ENCODE data around the gene C2orf76.
"Not testable (repeated sequence)": the region's sequence is repeated elsewhere in the genome, so short reads cannot be mapped to it uniquely, and the experiment has no call there.

The C2orf76 gene

GRCh38 chr2:119366649-119367471 is at the start of gene C2orf76, which contains the start of gene DBI:
Gene C2orf76, minus strand, starts transcription at chr2:119366834. Its CDS starts 26,875 bp downstream, at chr2:119339959.
Gene DBI, plus strand, starts transcription at chr2:119366977. Its CDS starts 75 bp downstream, at chr2:119367052.
- Histone ChIP-seq H3K4me1 (ENCODE audit: control insufficient read depth in 1 of 2, insufficient read depth in 2 of 2, low read length in 2 of 2) (peaks cover 28 to 33% of the 10 kb centered on the region in 2 donors), H3K27ac (ENCODE audit: low read depth, low read length) (peak within 1 kb of the TSS; percentile 74), H3K4me3 (ENCODE audit: low read depth in 1 of 2, low read length in 2 of 2) (peak within 1 kb of the TSS; percentile 92 to 95), H3K9ac (ENCODE audit: low read depth in 1 of 2, low read length in 2 of 2) (peak within 1 kb of the TSS; percentile 86 to 91), H3K9me3 (ENCODE audit: control insufficient read depth in 1 of 2, low read length in 2 of 2) (no peaks in the 10 kb centered on the region), H3K36me3 (ENCODE audit: control insufficient read depth in 1 of 2, insufficient read depth in 2 of 2, low read length in 2 of 2) (peaks cover 26 to 36% of the 10 kb centered on the region in 2 donors), H3K27me3 (ENCODE audit: control insufficient read depth in 1 of 2, insufficient read depth in 2 of 2, low read length in 2 of 2) (no peaks in the 10 kb centered on the region)

- H3K27me3 ChIP-seq (ENCODE audit: control insufficient read depth in 1 of 2, insufficient read depth in 2 of 2, low read length in 2 of 2) = no peaks in the 10 kb centered on the region
- peaks cover 9 to 14% of the 10 kb centered on the region in 2 donors for H3K4me1 ChIP-seq (ENCODE audit: control insufficient read depth in 1 of 2, insufficient read depth in 2 of 2, low read length in 2 of 2)
- H3K4me3 ChIP-seq (ENCODE audit: low read depth in 1 of 2, low read length in 2 of 2) = no peak overlapping the region
- no peak overlapping the region for H3K9ac ChIP-seq (ENCODE audit: low read depth in 1 of 2, low read length in 2 of 2)
- no peak overlapping the region for H3K27ac ChIP-seq (ENCODE audit: low read depth, low read length)
- no peaks in the 10 kb centered on the region for H3K9me3 ChIP-seq (ENCODE audit: control insufficient read depth in 1 of 2, low read length in 2 of 2)
- H3K36me3 ChIP-seq (ENCODE audit: control insufficient read depth in 1 of 2, insufficient read depth in 2 of 2, low read length in 2 of 2) = no peaks in the 10 kb centered on the region
These were observed 49.0 kb upstream of the C2orf76 start for GRCh38 chr2:119415630-119416029.

GRCh38 chr2:119414894-119415293 is 48.3 kb upstream of the C2orf76 start:
- no peaks in the 10 kb centered on the region for H3K36me3 ChIP-seq (ENCODE audit: control insufficient read depth in 1 of 2, insufficient read depth in 2 of 2, low read length in 2 of 2)
- no peak overlapping the region for H3K9ac ChIP-seq (ENCODE audit: low read depth in 1 of 2, low read length in 2 of 2)
- H3K9me3 ChIP-seq (ENCODE audit: control insufficient read depth in 1 of 2, low read length in 2 of 2) = no peaks in the 10 kb centered on the region
- no peak overlapping the region for H3K27ac ChIP-seq (ENCODE audit: low read depth, low read length)
- H3K4me1 ChIP-seq (ENCODE audit: control insufficient read depth in 1 of 2, insufficient read depth in 2 of 2, low read length in 2 of 2) = peaks cover 3 to 8% of the 10 kb centered on the region in 2 donors
- no peaks in the 10 kb centered on the region for H3K27me3 ChIP-seq (ENCODE audit: control insufficient read depth in 1 of 2, insufficient read depth in 2 of 2, low read length in 2 of 2)
- H3K4me3 ChIP-seq (ENCODE audit: low read depth in 1 of 2, low read length in 2 of 2) = no peak overlapping the region

GRCh38 chr2:119409506-119409905 is 42.9 kb upstream of the C2orf76 start:
- Histone ChIP-seq H3K27me3 (ENCODE audit: control insufficient read depth in 1 of 2, insufficient read depth in 2 of 2, low read length in 2 of 2) (no peaks in the 10 kb centered on the region), H3K4me1 (ENCODE audit: control insufficient read depth in 1 of 2, insufficient read depth in 2 of 2, low read length in 2 of 2) (peaks cover 0 to 4% of the 10 kb centered on the region in 2 donors), H3K36me3 (ENCODE audit: control insufficient read depth in 1 of 2, insufficient read depth in 2 of 2, low read length in 2 of 2) (no peaks in the 10 kb centered on the region), H3K9ac (ENCODE audit: low read depth in 1 of 2, low read length in 2 of 2) (no peak overlapping the region), H3K4me3 (ENCODE audit: low read depth in 1 of 2, low read length in 2 of 2) (no peak overlapping the region), H3K9me3 (ENCODE audit: control insufficient read depth in 1 of 2, low read length in 2 of 2) (no peaks in the 10 kb centered on the region), H3K27ac (ENCODE audit: low read depth, low read length) (no peak overlapping the region)

- Histone ChIP-seq H3K9me3 (ENCODE audit: control insufficient read depth in 1 of 2, low read length in 2 of 2) (no peaks in the 10 kb centered on the region), H3K27ac (ENCODE audit: low read depth, low read length) (no peak overlapping the region), H3K4me3 (ENCODE audit: low read depth in 1 of 2, low read length in 2 of 2) (no peak overlapping the region), H3K36me3 (ENCODE audit: control insufficient read depth in 1 of 2, insufficient read depth in 2 of 2, low read length in 2 of 2) (no peaks in the 10 kb centered on the region), H3K27me3 (ENCODE audit: control insufficient read depth in 1 of 2, insufficient read depth in 2 of 2, low read length in 2 of 2) (no peaks in the 10 kb centered on the region), H3K9ac (ENCODE audit: low read depth in 1 of 2, low read length in 2 of 2) (no peak overlapping the region), H3K4me1 (ENCODE audit: control insufficient read depth in 1 of 2, insufficient read depth in 2 of 2, low read length in 2 of 2) (peaks cover under 1 to 6% of the 10 kb centered on the region in 2 donors)
These were observed 41.6 kb upstream of the C2orf76 start for GRCh38 chr2:119408221-119408619.

- Histone ChIP-seq H3K27me3 (ENCODE audit: control insufficient read depth in 1 of 2, insufficient read depth in 2 of 2, low read length in 2 of 2) (no peaks in the 10 kb centered on the region), H3K9ac (ENCODE audit: low read depth in 1 of 2, low read length in 2 of 2) (no peak overlapping the region), H3K27ac (ENCODE audit: low read depth, low read length) (no peak overlapping the region), H3K4me1 (ENCODE audit: control insufficient read depth in 1 of 2, insufficient read depth in 2 of 2, low read length in 2 of 2) (peaks cover 5 to 12% of the 10 kb centered on the region in 2 donors), H3K4me3 (ENCODE audit: low read depth in 1 of 2, low read length in 2 of 2) (no peak overlapping the region), H3K9me3 (ENCODE audit: control insufficient read depth in 1 of 2, low read length in 2 of 2) (no peaks in the 10 kb centered on the region), H3K36me3 (ENCODE audit: control insufficient read depth in 1 of 2, insufficient read depth in 2 of 2, low read length in 2 of 2) (no peaks in the 10 kb centered on the region)
These were observed 41.0 kb upstream of the C2orf76 start for GRCh38 chr2:119407430-119408220.

- Histone ChIP-seq H3K27me3 (ENCODE audit: control insufficient read depth in 1 of 2, insufficient read depth in 2 of 2, low read length in 2 of 2) (no peaks in the 10 kb centered on the region), H3K36me3 (ENCODE audit: control insufficient read depth in 1 of 2, insufficient read depth in 2 of 2, low read length in 2 of 2) (no peaks in the 10 kb centered on the region), H3K9ac (ENCODE audit: low read depth in 1 of 2, low read length in 2 of 2) (no peak overlapping the region), H3K4me3 (ENCODE audit: low read depth in 1 of 2, low read length in 2 of 2) (no peak overlapping the region), H3K9me3 (ENCODE audit: control insufficient read depth in 1 of 2, low read length in 2 of 2) (no peaks in the 10 kb centered on the region), H3K4me1 (ENCODE audit: control insufficient read depth in 1 of 2, insufficient read depth in 2 of 2, low read length in 2 of 2) (peaks cover 10 to 17% of the 10 kb centered on the region in 2 donors), H3K27ac (ENCODE audit: low read depth, low read length) (no peak overlapping the region)
These were observed 38.5 kb upstream of the C2orf76 start for GRCh38 chr2:119405151-119405550.

- H3K36me3 ChIP-seq (ENCODE audit: control insufficient read depth in 1 of 2, insufficient read depth in 2 of 2, low read length in 2 of 2) = not testable (repeated sequence)
These were observed 37.0 kb upstream of the C2orf76 start for GRCh38 chr2:119403618-119404017.

GRCh38 chr2:119402645-119403560 is 36.3 kb upstream of the C2orf76 start:
- Histone ChIP-seq H3K9me3 (ENCODE audit: control insufficient read depth in 1 of 2, low read length in 2 of 2) (no peaks in the 10 kb centered on the region), H3K9ac (ENCODE audit: low read depth in 1 of 2, low read length in 2 of 2) (peak overlapping the region; percentile 9 to 32), H3K4me1 (ENCODE audit: control insufficient read depth in 1 of 2, insufficient read depth in 2 of 2, low read length in 2 of 2) (peaks cover 10 to 14% of the 10 kb centered on the region in 2 donors), H3K27ac (ENCODE audit: low read depth, low read length) (no peak overlapping the region), H3K4me3 (ENCODE audit: low read depth in 1 of 2, low read length in 2 of 2) (peak overlapping the region in 1 of 2 donors; percentile 28), H3K27me3 (ENCODE audit: control insufficient read depth in 1 of 2, insufficient read depth in 2 of 2, low read length in 2 of 2) (no peaks in the 10 kb centered on the region), H3K36me3 (ENCODE audit: control insufficient read depth in 1 of 2, insufficient read depth in 2 of 2, low read length in 2 of 2) (no peaks in the 10 kb centered on the region)

More at GRCh38 chr2:119403618-119404017, 37.0 kb upstream of the C2orf76 start:
- H3K27me3 ChIP-seq (ENCODE audit: control insufficient read depth in 1 of 2, insufficient read depth in 2 of 2, low read length in 2 of 2); H3K4me3 ChIP-seq (ENCODE audit: low read depth in 1 of 2, low read length in 2 of 2); H3K9me3 ChIP-seq (ENCODE audit: control insufficient read depth in 1 of 2, low read length in 2 of 2); H3K9ac ChIP-seq (ENCODE audit: low read depth in 1 of 2, low read length in 2 of 2); H3K27ac ChIP-seq (ENCODE audit: low read depth, low read length): not testable (repeated sequence)
- peaks cover 10 to 17% of the 10 kb centered on the region in 2 donors for H3K4me1 ChIP-seq (ENCODE audit: control insufficient read depth in 1 of 2, insufficient read depth in 2 of 2, low read length in 2 of 2)
